H1 (cell line): Measurements from ENCODE around the gene ATG4C. TPM values are rescaled to one million over a fixed set of nuclear protein-coding genes. Genes with fewer than 3 reads are reported as not detected.

ENCODE experiments used
- CTCF ChIA-PET: fragments of 300-600 bp; sonication (Branson Sonifier 250); formaldehyde crosslinking; loops from one replicate; lab custom pipeline; 2021; ENCODE audit not compliant: partially characterized antibody; lab: Charles Lee
- POLR2A ChIA-PET: fragments of 300-600 bp; sonication (Branson Sonifier 250); formaldehyde crosslinking; loops from one replicate; lab custom pipeline; 2021; ENCODE audit warnings: inconsistent platforms; ENCODE audit not compliant: partially characterized antibody; lab: Charles Lee
- DNase-seq, 2 experiments: peaks; one replicate each; pipeline versions ENCODE4 v3.0.0 to v3.0.0-alpha.2; 2010 to 2022; ENCODE audit warnings: low spot score in 2 of 2, low read depth in 1 of 2, mixed read lengths in 1 of 2
- FAIRE-seq: peaks from 2 replicates; lab custom pipeline; 2011; peaks lifted over from hg19 to GRCh38; lab: Jason Lieb, UNC
- H2AFZ ChIP-seq: 2 replicates; pipeline ENCODE4 v1.8.1; 2012; ENCODE audit warnings: low read length, inconsistent platforms
- H2AK5ac ChIP-seq: 2 replicates; pipeline ENCODE4 v1.6.1; 2013; ENCODE audit warnings: low read depth, low read length
- H2BK120ac ChIP-seq: replicated peaks from 2 replicates; pipeline ENCODE3; 2013; ENCODE audit warnings: low read depth, low read length, inconsistent platforms
- H2BK12ac ChIP-seq: 2 replicates; pipeline ENCODE4 v1.6.1; 2013; ENCODE audit warnings: low read depth, low read length
- H2BK15ac ChIP-seq: 2 replicates; pipeline ENCODE4 v1.6.1; 2013; ENCODE audit warnings: low read length
- H2BK20ac ChIP-seq: 2 replicates; pipeline ENCODE4 v1.6.1; 2013; ENCODE audit warnings: low read length
- H2BK5ac ChIP-seq: 2 replicates; pipeline ENCODE4 v1.6.1; 2013; ENCODE audit warnings: low read depth, low read length
- H3K14ac ChIP-seq: 2 replicates; pipeline ENCODE4 v1.6.1; 2013; ENCODE audit warnings: inconsistent platforms; ENCODE audit not compliant: insufficient read length
- H3K18ac ChIP-seq: 2 replicates; pipeline ENCODE4 v1.6.1; 2013; ENCODE audit warnings: low read length; ENCODE audit errors: extremely low read depth
- H3K23ac ChIP-seq: 2 replicates; pipeline ENCODE4 v1.6.1; 2013; ENCODE audit warnings: inconsistent platforms; ENCODE audit not compliant: insufficient read length
- H3K23me2 ChIP-seq: 2 replicates; pipeline ENCODE4 v1.6.1; 2013; ENCODE audit warnings: low read depth, low read length
- H3K27ac ChIP-seq: 2 replicates; pipeline ENCODE4 v1.6.1; 2011; ENCODE audit warnings: low read depth, low read length, inconsistent platforms
- H3K27me3 ChIP-seq, 4 experiments: replicated peaks in 1 of 4; 1 replicate in 1 of 4; 2 replicates in 3 of 4; pipeline versions ENCODE4 v1.6.1 to v1.8.1; 2011 to 2013; ENCODE audit warnings: low read length in 3 of 4, mild to moderate bottlenecking in 3 of 4, inconsistent platforms in 2 of 4, mixed read lengths in 2 of 4, moderate library complexity in 1 of 4; ENCODE audit not compliant: control insufficient read depth in 3 of 4, insufficient read depth in 3 of 4; ENCODE audit errors: extremely low read depth in 1 of 4
- H3K36me3 ChIP-seq, 4 experiments: 2 replicates each; pipeline versions ENCODE4 v1.6.1 to v1.8.1; 2011 to 2013; ENCODE audit warnings: mild to moderate bottlenecking in 4 of 4, low read length in 3 of 4, moderate library complexity in 2 of 4, control low read depth in 1 of 4, inconsistent platforms in 1 of 4; ENCODE audit not compliant: insufficient read depth in 4 of 4, control insufficient read depth in 2 of 4
- H3K4ac ChIP-seq: replicated peaks from 2 replicates; pipeline ENCODE3; 2013; ENCODE audit warnings: low read length, low read depth, mixed read lengths, inconsistent platforms; ENCODE audit not compliant: insufficient read length
- H3K4me1 ChIP-seq, 4 experiments: replicated peaks in 1 of 4; 1 replicate in 1 of 4; 2 replicates in 3 of 4; pipeline versions ENCODE4 v1.6.1 to v1.8.1; 2011 to 2013; ENCODE audit warnings: low read length in 3 of 4, inconsistent platforms in 2 of 4, mixed read lengths in 1 of 4; ENCODE audit not compliant: insufficient read depth in 4 of 4, control insufficient read depth in 3 of 4
- H3K4me2 ChIP-seq, 2 experiments: 2 replicates each; pipeline versions ENCODE4 v1.6.1 to v1.8.1; 2011 to 2013; ENCODE audit warnings: low read depth in 2 of 2, low read length in 2 of 2, control low read depth in 1 of 2, inconsistent platforms in 1 of 2, mild to moderate bottlenecking in 1 of 2; ENCODE audit not compliant: insufficient read depth in 1 of 2
- H3K4me3 ChIP-seq, 4 experiments: fragments of 200-600, 300-600 bp in 1 of 4; sonication (generic), shearing (Covaris generic), sonication (Bioruptor Twin) in 1 of 4; 2 replicates each; pipeline versions ENCODE4 v1.5.1 to v1.8.1; 2011 to 2016; ENCODE audit warnings: low read length in 4 of 4, low read depth in 3 of 4, control low read depth in 2 of 4, inconsistent platforms in 2 of 4, mild to moderate bottlenecking in 2 of 4, mixed read lengths in 1 of 4, moderate library complexity in 1 of 4; ENCODE audit not compliant: insufficient read depth in 2 of 4; ENCODE audit errors: extremely low read depth in 1 of 4
- H3K56ac ChIP-seq: replicated peaks from 2 replicates; pipeline ENCODE3; 2013; ENCODE audit warnings: low read depth, mild to moderate bottlenecking, mixed read lengths, low read length, inconsistent platforms; ENCODE audit not compliant: insufficient read length
- H3K79me1 ChIP-seq: 2 replicates; pipeline ENCODE4 v1.6.1; 2013; ENCODE audit warnings: low read depth, low read length, control low read depth
- H3K79me2 ChIP-seq, 2 experiments: 2 replicates each; pipeline versions ENCODE4 v1.6.1 to v1.8.1; 2012 to 2013; ENCODE audit warnings: low read length in 2 of 2, mild to moderate bottlenecking in 2 of 2, inconsistent platforms in 1 of 2; ENCODE audit not compliant: insufficient read depth in 2 of 2, control insufficient read depth in 1 of 2
- H3K9ac ChIP-seq, 4 experiments: replicated peaks in 1 of 4; 1 replicate in 1 of 4; 2 replicates in 3 of 4; pipeline versions ENCODE4 v1.6.1 to v1.8.1; 2011 to 2013; ENCODE audit warnings: low read depth in 3 of 4, low read length in 3 of 4, control low read depth in 2 of 4, mild to moderate bottlenecking in 2 of 4, moderate library complexity in 2 of 4, inconsistent platforms in 1 of 4; ENCODE audit errors: extremely low read depth in 1 of 4
- H3K9me3 ChIP-seq, 2 experiments: 2 replicates each; pipeline versions ENCODE4 v1.6.1 to v1.8.1; 2012 to 2013; ENCODE audit warnings: mild to moderate bottlenecking in 2 of 2, moderate library complexity in 2 of 2, control low read depth in 1 of 2, inconsistent platforms in 1 of 2, low read depth in 1 of 2, low read length in 1 of 2, mixed read lengths in 1 of 2; ENCODE audit not compliant: insufficient read depth in 2 of 2
- H4K20me1 ChIP-seq, 2 experiments: replicated peaks in 1 of 2; 2 replicates each; pipeline versions ENCODE3 to v1.8.1; 2011 to 2013; ENCODE audit warnings: inconsistent platforms in 2 of 2, low read length in 2 of 2, mild to moderate bottlenecking in 1 of 2; ENCODE audit not compliant: insufficient read depth in 2 of 2, control insufficient read depth in 1 of 2
- H4K5ac ChIP-seq: 2 replicates; pipeline ENCODE4 v1.6.1; 2013; ENCODE audit warnings: low read length, low read depth, mixed read lengths, inconsistent platforms; ENCODE audit not compliant: insufficient read length
- H4K8ac ChIP-seq: 2 replicates; pipeline ENCODE4 v1.8.0; 2013; ENCODE audit warnings: mild to moderate bottlenecking, moderate library complexity, low read length, inconsistent platforms; ENCODE audit not compliant: insufficient read depth; ENCODE audit errors: extremely low read depth
- H4K91ac ChIP-seq: replicated peaks from 2 replicates; pipeline ENCODE3; 2013; ENCODE audit warnings: low read length, mixed read lengths, inconsistent platforms; ENCODE audit not compliant: insufficient read length
- GTF2F1 ChIP-seq: IDR thresholded peaks from 2 replicates; pipeline ENCODE4 v1.6.1; 2012; ENCODE audit warnings: low read depth, low read length, improper control_type of control experiment, borderline replicate concordance
- RXRA ChIP-seq: IDR thresholded peaks from 2 replicates; pipeline ENCODE4 v1.6.1; 2011; ENCODE audit warnings: low read depth, mild to moderate bottlenecking, low read length, moderate library complexity; ENCODE audit not compliant: insufficient read depth
- WGBS, 2 experiments: shearing (Covaris generic) in 1 of 2; methylation state at CpG; one replicate each; pipeline versions ENCODE4 v1.1.6 to v1.1.7; 2013 to 2015; ENCODE audit warnings: low lambda C conversion rate in 2 of 2, mixed read lengths in 2 of 2, inconsistent platforms in 1 of 2, low coverage in 1 of 2, missing lambda C conversion rate in 1 of 2; ENCODE audit not compliant: insufficient replicate concordance in 2 of 2, insufficient coverage in 1 of 2, insufficient read length in 1 of 2; ENCODE audit errors: extremely low coverage in 1 of 2, missing lambda C conversion rate in 1 of 2; 5-methylcytosine and 5-hydroxymethylcytosine counted together
- polyA plus RNA-seq, 7 experiments: library from polyadenylated mRNA; depleted of rRNA in 3 of 7; stranded (reverse) in 5 of 7; unstranded in 2 of 7; fragments of >200 nt in 5 of 7; fragments of 200-250 nt in 2 of 7; gene quantifications; 1 replicate in 5 of 7; 2 replicates in 1 of 7; 4 replicates in 1 of 7; pipeline versions ENCODE4 v1.2.1 to v1.2.3, GENCODE V29; 2011 to 2013; ENCODE audit warnings: missing spikeins in 2 of 7, mixed read lengths in 2 of 7
- total RNA-seq: library from RNA; stranded (reverse); fragmentation: NEBNext Ultra II Directional; extraction: Animal tissue kit (Norgen Biotek cat#: 25700); gene quantifications from 2 replicates; pipeline ENCODE4 v1.2.1, GENCODE V29; 2021

The ATG4C gene
- total and polyA plus RNA-seq, 2 of the 8 experiments (the other 6 are each of a cell fraction or from before 2014, with no cell fraction given) = 5.1 to 22.2 TPM

DNA sequence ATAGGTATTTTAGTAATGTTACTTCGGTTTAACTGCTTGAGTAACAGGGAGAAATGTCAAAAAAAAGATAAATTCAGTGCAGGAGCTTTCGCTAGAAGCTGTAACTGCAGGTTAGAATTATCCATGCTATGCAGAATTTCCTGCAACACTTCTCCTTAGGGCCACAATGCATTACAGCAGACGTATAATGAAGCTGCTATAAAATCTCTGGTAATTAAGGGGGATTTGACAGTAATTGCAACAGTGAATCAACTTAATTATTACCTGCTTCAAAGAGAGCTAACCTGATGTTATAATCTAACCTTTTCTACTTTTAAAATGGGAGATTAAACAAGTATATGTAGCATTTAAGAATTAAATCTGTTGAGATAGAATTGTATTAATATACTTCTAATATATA lies 92.6 kb downstream of the ATG4C start:
- Histone ChIP-seq H3K9ac (no peak overlapping the region), H3K27me3 (no peaks in the 10 kb centered on the region), H4K5ac (no peak overlapping the region), H3K4ac (no peak overlapping the region), H2BK120ac (no peak overlapping the region), H3K56ac (no peak overlapping the region), H3K9me3 (peaks cover 0 to 9% of the 10 kb centered on the region in 2 experiments; a peak in 1 of 4 replicates), H2BK5ac (no peak overlapping the region), H3K18ac (no peak overlapping the region), H2BK20ac (no peak overlapping the region), H3K4me1 (no peaks in the 10 kb centered on the region), H3K4me3 (no peak overlapping the region), H2BK12ac (no peak overlapping the region), H3K79me1 (no peaks in the 10 kb centered on the region), H2BK15ac (no peak overlapping the region), H3K79me2 (no peaks in the 10 kb centered on the region), H4K91ac (no peak overlapping the region), H3K14ac (no peak overlapping the region), H4K8ac (no peak overlapping the region), H4K20me1 (no peaks in the 10 kb centered on the region), H3K23ac (no peak overlapping the region), H2AFZ (no peak overlapping the region), H3K23me2 (no peaks in the 10 kb centered on the region), H2AK5ac (no peak overlapping the region), H3K27ac (no peak overlapping the region), H3K4me2 (no peak overlapping the region)
- ChIA-PET CTCF (interaction anchor here (0.7 to 3.3 kb wide), 6 partner anchors 13 to 49 kb away, joined by 3 to 20 read pairs (median 4); no protein-coding TSS in a partner anchor), POLR2A (no interaction called here)
- DNase-seq = no peak
- WGBS, 2 experiments = 81% methylated on average over 3 of the region's 3 CpGs; no CpG with 5 or more reads in 1 of the 2 experiments
- FAIRE-seq = no peak
- TF ChIP-seq RXRA (no peak), GTF2F1 (no peak)
- TF ChIP-seq, all 59 proteins: peak for 0
- H3K36me3 ChIP-seq = no peaks in the 10 kb centered on the region
